Measurements from ENCODE around the gene FCHO2. TPM values are rescaled to one million over a fixed set of nuclear protein-coding genes. Genes with fewer than 3 reads are reported as not detected.
"Not testable (repeated sequence)": the region's sequence is repeated elsewhere in the genome, so short reads cannot be mapped to it uniquely, and the experiment has no call there.

The FCHO2 gene
- total RNA-seq, 1 experiment from 2014 or later, result 25.3 TPM

DNA sequence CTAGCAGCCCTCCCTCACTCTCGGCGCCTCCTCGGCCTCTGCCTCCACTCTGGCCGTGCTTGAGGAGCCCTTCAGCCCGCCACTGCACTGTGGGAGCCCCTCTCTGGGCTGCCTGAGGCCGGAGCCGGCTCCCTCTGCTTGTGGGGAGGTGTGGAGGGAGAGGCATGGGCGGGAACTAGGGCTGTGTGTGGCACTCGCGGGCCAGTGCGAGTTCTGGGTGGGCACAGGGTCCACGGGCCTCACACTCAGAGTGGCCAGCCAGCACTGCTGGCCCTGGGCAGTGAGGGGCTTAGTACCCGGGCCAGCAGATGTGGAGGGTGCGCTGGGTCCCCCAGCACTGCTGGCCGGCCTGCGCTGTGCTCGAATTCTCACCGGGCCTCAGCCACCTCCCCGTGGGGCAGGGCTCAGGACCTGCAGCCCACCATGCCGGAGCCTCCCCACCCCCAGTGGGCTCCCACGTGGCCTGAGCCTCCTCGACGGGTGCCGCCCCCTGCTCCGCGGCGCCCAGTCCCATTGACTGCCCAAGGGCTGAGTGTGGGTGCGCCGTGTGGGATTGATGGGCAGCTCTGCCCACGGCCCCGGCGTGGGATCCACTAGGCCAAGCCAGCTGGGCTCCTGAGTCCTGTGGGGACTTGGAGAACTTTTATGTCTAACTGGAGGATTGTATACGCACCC is 30.4 kb upstream of the FCHO2 start:
- Histone ChIP-seq H3K9me3 (ENCODE audit: control insufficient read depth, insufficient read depth, low read depth, low read length) (no peaks in the 10 kb centered on the region), H3K36me3 (ENCODE audit: control insufficient read depth, insufficient read depth, low read length) (no peaks in the 10 kb centered on the region), H3K4me1 (ENCODE audit: control insufficient read depth, insufficient read depth, low read length) (peaks cover 5% of the 10 kb centered on the region; the same call in 1 of the 2 replicates), H3K27me3 (ENCODE audit: control insufficient read depth, insufficient read depth, low read length) (no peaks in the 10 kb centered on the region), H3K4me3 (ENCODE audit: low read depth in 2 of 2, low read length in 2 of 2) (no peak overlapping the region), H3K27ac (ENCODE audit: low read length) (no peak overlapping the region)
- ATAC-seq, result no peak
- ChIA-PET CTCF (no interaction called here), POLR2A (interaction anchor here (0.6 kb wide), 1 partner anchor 204 kb away, joined by 3 read pairs; no protein-coding TSS in a partner anchor)
- intact Hi-C loops (cut with micrococcal nuclease; ENCODE audit: unreplicated experiment), result loop anchor here (10.0 kb wide), 1 partner anchor 289 kb away; no protein-coding TSS in a partner anchor
- no peak for DNase-seq (ENCODE audit: low read depth, low spot score)
- in situ Hi-C loops (cut with HindIII; ENCODE audit: low pct_unique_long_range_greater_than_20kb, low sequenced_read_pairs), result no loop called here
- TF ChIP-seq TCF7L2 (IDR thresholded peaks at IDR 0.05; ENCODE audit: low read depth, low read length) (no peak), SIN3A (IDR thresholded peaks at IDR 0.05; ENCODE audit: borderline replicate concordance, insufficient read depth, low read depth, low read length) (no peak), POLR2AphosphoS5 (IDR thresholded peaks at IDR 0.05; ENCODE audit: low read depth, low read length) (no peak)
- TF ChIP-seq, protein P1, sequence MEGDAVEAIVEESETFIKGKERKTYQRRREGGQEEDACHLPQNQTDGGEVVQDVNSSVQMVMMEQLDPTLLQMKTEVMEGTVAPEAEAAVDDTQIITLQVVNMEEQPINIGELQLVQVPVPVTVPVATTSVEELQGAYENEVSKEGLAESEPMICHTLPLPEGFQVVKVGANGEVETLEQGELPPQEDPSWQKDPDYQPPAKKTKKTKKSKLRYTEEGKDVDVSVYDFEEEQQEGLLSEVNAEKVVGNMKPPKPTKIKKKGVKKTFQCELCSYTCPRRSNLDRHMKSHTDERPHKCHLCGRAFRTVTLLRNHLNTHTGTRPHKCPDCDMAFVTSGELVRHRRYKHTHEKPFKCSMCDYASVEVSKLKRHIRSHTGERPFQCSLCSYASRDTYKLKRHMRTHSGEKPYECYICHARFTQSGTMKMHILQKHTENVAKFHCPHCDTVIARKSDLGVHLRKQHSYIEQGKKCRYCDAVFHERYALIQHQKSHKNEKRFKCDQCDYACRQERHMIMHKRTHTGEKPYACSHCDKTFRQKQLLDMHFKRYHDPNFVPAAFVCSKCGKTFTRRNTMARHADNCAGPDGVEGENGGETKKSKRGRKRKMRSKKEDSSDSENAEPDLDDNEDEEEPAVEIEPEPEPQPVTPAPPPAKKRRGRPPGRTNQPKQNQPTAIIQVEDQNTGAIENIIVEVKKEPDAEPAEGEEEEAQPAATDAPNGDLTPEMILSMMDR (IDR thresholded peaks at IDR 0.05), result no peak
- TF ChIP-seq, protein P2, sequence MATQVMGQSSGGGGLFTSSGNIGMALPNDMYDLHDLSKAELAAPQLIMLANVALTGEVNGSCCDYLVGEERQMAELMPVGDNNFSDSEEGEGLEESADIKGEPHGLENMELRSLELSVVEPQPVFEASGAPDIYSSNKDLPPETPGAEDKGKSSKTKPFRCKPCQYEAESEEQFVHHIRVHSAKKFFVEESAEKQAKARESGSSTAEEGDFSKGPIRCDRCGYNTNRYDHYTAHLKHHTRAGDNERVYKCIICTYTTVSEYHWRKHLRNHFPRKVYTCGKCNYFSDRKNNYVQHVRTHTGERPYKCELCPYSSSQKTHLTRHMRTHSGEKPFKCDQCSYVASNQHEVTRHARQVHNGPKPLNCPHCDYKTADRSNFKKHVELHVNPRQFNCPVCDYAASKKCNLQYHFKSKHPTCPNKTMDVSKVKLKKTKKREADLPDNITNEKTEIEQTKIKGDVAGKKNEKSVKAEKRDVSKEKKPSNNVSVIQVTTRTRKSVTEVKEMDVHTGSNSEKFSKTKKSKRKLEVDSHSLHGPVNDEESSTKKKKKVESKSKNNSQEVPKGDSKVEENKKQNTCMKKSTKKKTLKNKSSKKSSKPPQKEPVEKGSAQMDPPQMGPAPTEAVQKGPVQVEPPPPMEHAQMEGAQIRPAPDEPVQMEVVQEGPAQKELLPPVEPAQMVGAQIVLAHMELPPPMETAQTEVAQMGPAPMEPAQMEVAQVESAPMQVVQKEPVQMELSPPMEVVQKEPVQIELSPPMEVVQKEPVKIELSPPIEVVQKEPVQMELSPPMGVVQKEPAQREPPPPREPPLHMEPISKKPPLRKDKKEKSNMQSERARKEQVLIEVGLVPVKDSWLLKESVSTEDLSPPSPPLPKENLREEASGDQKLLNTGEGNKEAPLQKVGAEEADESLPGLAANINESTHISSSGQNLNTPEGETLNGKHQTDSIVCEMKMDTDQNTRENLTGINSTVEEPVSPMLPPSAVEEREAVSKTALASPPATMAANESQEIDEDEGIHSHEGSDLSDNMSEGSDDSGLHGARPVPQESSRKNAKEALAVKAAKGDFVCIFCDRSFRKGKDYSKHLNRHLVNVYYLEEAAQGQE (IDR thresholded peaks at IDR 0.05; ENCODE audit: insufficient read depth in 1 of 2, low read depth in 2 of 2, low read length in 1 of 2), result no peak
- no TSS peak for BruUV-seq (replicated peaks)

DNA sequence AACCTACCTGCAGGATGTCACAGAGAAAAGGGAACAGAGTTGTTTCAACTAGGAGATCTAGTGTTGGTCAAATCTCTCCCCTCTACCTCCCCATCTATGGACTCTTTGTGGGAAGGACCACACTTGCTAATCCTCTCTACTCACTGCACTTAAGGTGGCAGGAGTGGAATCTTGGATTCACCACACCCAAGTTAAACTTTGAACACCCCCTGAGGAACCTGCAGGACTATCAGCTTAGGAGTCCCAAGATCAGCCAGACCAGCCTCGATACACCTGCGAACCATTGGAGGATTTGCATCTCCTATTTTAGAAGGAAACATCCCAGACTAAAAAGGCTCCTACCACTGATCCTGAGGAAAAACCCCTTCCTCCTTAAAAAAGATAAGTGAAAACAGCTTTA is 23.2 kb upstream of the FCHO2 start:
- H3K36me3 ChIP-seq (ENCODE audit: control insufficient read depth, insufficient read depth, low read length); CTCF ChIA-PET; intact Hi-C loops (cut with micrococcal nuclease; ENCODE audit: unreplicated experiment); H3K4me3 ChIP-seq (ENCODE audit: low read depth in 2 of 2, low read length in 2 of 2); ATAC-seq; H3K4me1 ChIP-seq (ENCODE audit: control insufficient read depth, insufficient read depth, low read length); H3K27ac ChIP-seq (ENCODE audit: low read length); DNase-seq (ENCODE audit: low read depth, low spot score); H3K27me3 ChIP-seq (ENCODE audit: control insufficient read depth, insufficient read depth, low read length); in situ Hi-C loops (cut with HindIII; ENCODE audit: low pct_unique_long_range_greater_than_20kb, low sequenced_read_pairs); BruUV-seq (replicated peaks); H3K9me3 ChIP-seq (ENCODE audit: control insufficient read depth, insufficient read depth, low read depth, low read length): not testable (repeated sequence)
- POLR2A ChIA-PET, result interaction anchor here (0.6 kb wide), 1 partner anchor 31 kb away, joined by 10 read pairs; no protein-coding TSS in a partner anchor

DNA sequence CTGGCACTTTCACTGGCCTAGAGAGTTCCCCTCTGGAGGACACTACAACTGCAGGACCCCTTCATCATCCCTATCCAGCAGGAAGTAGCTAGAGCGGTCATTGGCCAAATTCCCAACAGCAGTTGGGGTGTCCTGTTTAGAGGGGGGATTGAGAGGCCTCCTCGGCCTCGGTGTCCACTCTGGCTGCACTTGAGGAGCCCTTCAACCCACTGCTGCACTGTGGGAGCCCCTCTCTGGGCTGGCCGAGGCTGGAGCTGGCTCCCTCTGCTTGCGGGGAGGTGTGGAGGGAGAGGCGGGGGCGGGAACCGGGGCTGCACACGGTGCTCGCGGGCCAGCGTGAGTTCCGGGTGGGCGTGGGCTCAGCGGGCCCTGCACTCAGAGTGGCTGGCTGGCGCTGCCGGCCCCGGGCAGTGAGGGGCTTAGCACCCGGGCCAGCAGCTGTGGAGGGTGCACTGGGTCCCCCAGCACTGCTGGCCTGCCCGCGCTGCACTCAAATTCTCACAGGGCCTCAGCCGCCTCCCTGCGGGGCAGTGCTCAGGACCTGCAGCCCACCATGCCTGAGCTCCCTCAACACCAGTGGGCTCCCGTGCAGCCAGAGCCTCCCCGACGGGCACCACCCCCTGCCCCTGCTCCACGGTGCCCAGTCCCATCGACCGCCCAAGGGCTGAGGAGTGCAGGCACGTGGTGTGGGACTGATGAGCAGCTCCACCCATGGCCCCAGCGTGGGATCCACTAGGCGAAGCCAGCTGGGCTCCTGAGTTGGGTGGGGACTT is 20.7 kb upstream of the FCHO2 start:
- H3K4me3 ChIP-seq (ENCODE audit: low read depth in 2 of 2, low read length in 2 of 2); ATAC-seq; BruUV-seq (replicated peaks); H3K4me1 ChIP-seq (ENCODE audit: control insufficient read depth, insufficient read depth, low read length); H3K9me3 ChIP-seq (ENCODE audit: control insufficient read depth, insufficient read depth, low read depth, low read length); intact Hi-C loops (cut with micrococcal nuclease; ENCODE audit: unreplicated experiment); H3K36me3 ChIP-seq (ENCODE audit: control insufficient read depth, insufficient read depth, low read length); in situ Hi-C loops (cut with HindIII; ENCODE audit: low pct_unique_long_range_greater_than_20kb, low sequenced_read_pairs); POLR2A ChIA-PET; CTCF ChIA-PET; DNase-seq (ENCODE audit: low read depth, low spot score); H3K27ac ChIP-seq (ENCODE audit: low read length); H3K27me3 ChIP-seq (ENCODE audit: control insufficient read depth, insufficient read depth, low read length): not testable (repeated sequence)

All from Panc1 (cell line).